ENCODE data around the gene CRY2. TPM values are rescaled to one million over a fixed set of nuclear protein-coding genes. Genes with fewer than 3 reads are reported as not detected.

Gene CRY2
- polyA plus RNA-seq, 1 donor (not counting 4 experiments of a cell fraction or from before 2014, with no cell fraction given), result 7.9 TPM

- Histone ChIP-seq H3K4me3 (ENCODE audit: control insufficient read depth in 2 of 3, extremely low read depth in 1 of 3, insufficient read depth in 2 of 3, low read depth in 1 of 3, low read length in 3 of 3) (no peak overlapping the region), H3K9ac (ENCODE audit: control insufficient read depth, extremely low read depth, insufficient read depth, low read length) (no peak overlapping the region), H3K27me3 (ENCODE audit: control insufficient read depth, extremely low read depth, insufficient read depth, low read length) (peaks cover 4% of the 10 kb centered on the region), H3K9me1 (ENCODE audit: control insufficient read depth, extremely low read depth, insufficient read depth, low read length) (no peaks in the 10 kb centered on the region), H3K27ac (ENCODE audit: control insufficient read depth, insufficient read depth, low read length) (no peak overlapping the region), H3K9me3 (ENCODE audit: control insufficient read depth, low read depth, low read length) (no peaks in the 10 kb centered on the region), H2AFZ (ENCODE audit: control insufficient read depth, low read length) (no peak overlapping the region), H4K20me1 (ENCODE audit: control insufficient read depth, extremely low read depth, insufficient read depth, low read length) (no peaks in the 10 kb centered on the region), H3K4me2 (ENCODE audit: control insufficient read depth, extremely low read depth, insufficient read depth, low read depth, low read length) (peak overlapping the region; percentile 88), H3K36me3 (ENCODE audit: control insufficient read depth in 2 of 2, extremely low read depth in 1 of 2, insufficient read depth in 2 of 2, low read length in 2 of 2) (no peaks in the 10 kb centered on the region), H3K4me1 (ENCODE audit: control insufficient read depth, extremely low read depth, insufficient read depth, low read length) (peaks cover 16% of the 10 kb centered on the region), H3K79me2 (ENCODE audit: control insufficient read depth, insufficient read depth, low read length) (peaks cover 21% of the 10 kb centered on the region)
- dilution Hi-C loops (cut with MboI; ENCODE audit: extremely low pct_ligation_motif_present, low sequenced_read_pairs), result no loop called here
- TF ChIP-seq EZH2 (IDR thresholded peaks at IDR 0.05; ENCODE audit: low read length) (no peak), CTCF (optimal IDR thresholded peaks at IDR 0.05 in 1 of 3, IDR thresholded peaks at IDR 0.05 in 1 of 3, conservative IDR thresholded peaks at IDR 0.05 in 1 of 3; ENCODE audit: extremely low read depth in 1 of 3, insufficient read depth in 2 of 3, low read length in 3 of 3) (no peak)
- no peak for DNase-seq (ENCODE audit: low read depth, low spot score)
- FAIRE-seq, result no peak
Observed at GRCh38 chr11:45846174-45846675, 1.1 kb upstream of the CRY2 start.

GRCh38 chr11:45847911-45848316, 639 bp downstream of the CRY2 start:
- H4K20me1 ChIP-seq (ENCODE audit: control insufficient read depth, extremely low read depth, insufficient read depth, low read length), result no peaks in the 10 kb centered on the region
- peak overlapping the region; percentile 91 for H3K27ac ChIP-seq (ENCODE audit: control insufficient read depth, insufficient read depth, low read length)
- H2AFZ ChIP-seq (ENCODE audit: control insufficient read depth, low read length), result peak overlapping the region; percentile 88
- H3K36me3 ChIP-seq (ENCODE audit: control insufficient read depth in 2 of 2, extremely low read depth in 1 of 2, insufficient read depth in 2 of 2, low read length in 2 of 2), result no peaks in the 10 kb centered on the region
- FAIRE-seq (no peak), DNase-seq (ENCODE audit: low read depth, low spot score) (peak; percentile 19)
- no peaks in the 10 kb centered on the region for H3K9me3 ChIP-seq (ENCODE audit: control insufficient read depth, low read depth, low read length)
- peaks cover 16% of the 10 kb centered on the region for H3K4me1 ChIP-seq (ENCODE audit: control insufficient read depth, extremely low read depth, insufficient read depth, low read length)
- H3K9ac ChIP-seq (ENCODE audit: control insufficient read depth, extremely low read depth, insufficient read depth, low read length), result peak overlapping the region; percentile 95
- no peaks in the 10 kb centered on the region for H3K9me1 ChIP-seq (ENCODE audit: control insufficient read depth, extremely low read depth, insufficient read depth, low read length)
- dilution Hi-C loops (cut with MboI; ENCODE audit: extremely low pct_ligation_motif_present, low sequenced_read_pairs), result no loop called here
- no peak for TF ChIP-seq EZH2 (IDR thresholded peaks at IDR 0.05; ENCODE audit: low read length)
- TF ChIP-seq CTCF (optimal IDR thresholded peaks at IDR 0.05 in 1 of 3, IDR thresholded peaks at IDR 0.05 in 1 of 3, conservative IDR thresholded peaks at IDR 0.05 in 1 of 3; ENCODE audit: extremely low read depth in 1 of 3, insufficient read depth in 2 of 3, low read length in 3 of 3), result peak; percentile 5 to 22 (median 16)
- peak overlapping the region; percentile 92 for H3K4me2 ChIP-seq (ENCODE audit: control insufficient read depth, extremely low read depth, insufficient read depth, low read depth, low read length)
- no peaks in the 10 kb centered on the region for H3K27me3 ChIP-seq (ENCODE audit: control insufficient read depth, extremely low read depth, insufficient read depth, low read length)
- peak overlapping the region; percentile 78 to 98 (median 85) for H3K4me3 ChIP-seq (ENCODE audit: control insufficient read depth in 2 of 3, extremely low read depth in 1 of 3, insufficient read depth in 2 of 3, low read depth in 1 of 3, low read length in 3 of 3)
- peaks cover 28% of the 10 kb centered on the region for H3K79me2 ChIP-seq (ENCODE audit: control insufficient read depth, insufficient read depth, low read length)
